Neural progenitor cell (in vitro differentiated cells): ENCODE results near the gene MVD. TPM values are rescaled to one million over a fixed set of nuclear protein-coding genes. Genes with fewer than 3 reads are reported as not detected.

Source experiments
- DNase-seq: peaks from one replicate; pipeline ENCODE4 v3.0.0-alpha.2; 2016; ENCODE audit warnings: low spot score
- H2AFZ ChIP-seq: fragments of 200-600 bp; sonication (generic); replicated peaks from 2 replicates; pipeline ENCODE4 v1.6.1; 2016; ENCODE audit warnings: antibody characterized with exemption
- H3F3A ChIP-seq: fragments of 200-600 bp; sonication (generic); 2 replicates; pipeline ENCODE4 v1.6.1; 2016; ENCODE audit warnings: antibody characterized with exemption, low read depth
- H3K27ac ChIP-seq: fragments of 200-600 bp; sonication (generic); 2 replicates; pipeline ENCODE4 v1.5.1; 2016; ENCODE audit warnings: mild to moderate bottlenecking
- H3K27me3 ChIP-seq: fragments of 200-600 bp; sonication (generic); 2 replicates; pipeline ENCODE4 v1.6.1; 2016; ENCODE audit warnings: mild to moderate bottlenecking, moderate library complexity
- H3K36me3 ChIP-seq: fragments of 200-600 bp; sonication (generic); 2 replicates; pipeline ENCODE4 v1.5.1; 2016
- H3K4me1 ChIP-seq: fragments of 200-600 bp; sonication (generic); 2 replicates; pipeline ENCODE4 v1.6.1; 2016; ENCODE audit warnings: mixed run types
- H3K4me2 ChIP-seq: fragments of 200-600 bp; sonication (generic); 2 replicates; pipeline ENCODE4 v1.6.1; 2016
- H3K4me3 ChIP-seq: fragments of 200-600 bp; sonication (generic); 2 replicates; pipeline ENCODE4 v1.5.1; 2016
- H3K79me2 ChIP-seq: fragments of 200-600 bp; sonication (generic); 2 replicates; pipeline ENCODE4 v1.6.1; 2016; ENCODE audit warnings: low read depth
- H3K9ac ChIP-seq: fragments of 200-600 bp; sonication (generic); 2 replicates; pipeline ENCODE4 v1.6.1; 2016
- H3K9me3 ChIP-seq: fragments of 200-600 bp; sonication (generic); 2 replicates; pipeline ENCODE4 v1.5.1; 2016; ENCODE audit warnings: low read depth
- H4K20me1 ChIP-seq: fragments of 200-600 bp; sonication (generic); 2 replicates; pipeline ENCODE4 v1.6.1; 2016; ENCODE audit warnings: low read depth
- H3K27ac Mint-ChIP-seq: 3 replicates; pipeline ENCODE4 v1.8.0; 2021; ENCODE audit warnings: mixed read lengths
- H3K27me3 Mint-ChIP-seq: 2 replicates; pipeline ENCODE4 v1.8.0; 2022; ENCODE audit warnings: low read depth, mild to moderate bottlenecking, inconsistent platforms, moderate library complexity, mixed read lengths; ENCODE audit not compliant: insufficient read depth
- H3K36me3 Mint-ChIP-seq: 3 replicates; pipeline ENCODE4 v1.8.0; 2021; ENCODE audit warnings: mixed read lengths
- H3K4me1 Mint-ChIP-seq: 3 replicates; pipeline ENCODE4 v1.8.0; 2021; ENCODE audit warnings: mixed read lengths
- H3K4me3 Mint-ChIP-seq: 3 replicates; pipeline ENCODE4 v1.8.0; 2021; ENCODE audit warnings: mild to moderate bottlenecking, moderate library complexity, mixed read lengths
- H3K9me3 Mint-ChIP-seq: 3 replicates; pipeline ENCODE4 v1.8.0; 2020; ENCODE audit warnings: mixed read lengths
- EZH2 ChIP-seq: fragments of 200-600 bp; sonication (generic); IDR thresholded peaks from 2 replicates; pipeline ENCODE4 v1.6.1; 2017; ENCODE audit warnings: antibody characterized with exemption, mild to moderate bottlenecking, moderate library complexity
- EZH2phosphoT487 ChIP-seq: fragments of 200-600 bp; sonication (generic); IDR thresholded peaks from 2 replicates; pipeline ENCODE4 v1.6.1; 2017; ENCODE audit warnings: antibody characterized with exemption
- total RNA-seq: library from RNA; depleted of rRNA; stranded (reverse); fragments of >200 nt; gene quantifications from 2 replicates; pipeline ENCODE4 v1.2.3, GENCODE V29; 2015; ENCODE audit warnings: low replicate concordance
- TF ChIP-seq, protein P1 (sequence below): fragments of 200-600 bp; sonication (generic); IDR thresholded peaks from 2 replicates; pipeline ENCODE4 v1.5.1; 2017; ENCODE audit warnings: antibody characterized with exemption, mild to moderate bottlenecking

Gene MVD
- total RNA-seq, 1 donor from 2014 or later, result 12.7 TPM

DNA sequence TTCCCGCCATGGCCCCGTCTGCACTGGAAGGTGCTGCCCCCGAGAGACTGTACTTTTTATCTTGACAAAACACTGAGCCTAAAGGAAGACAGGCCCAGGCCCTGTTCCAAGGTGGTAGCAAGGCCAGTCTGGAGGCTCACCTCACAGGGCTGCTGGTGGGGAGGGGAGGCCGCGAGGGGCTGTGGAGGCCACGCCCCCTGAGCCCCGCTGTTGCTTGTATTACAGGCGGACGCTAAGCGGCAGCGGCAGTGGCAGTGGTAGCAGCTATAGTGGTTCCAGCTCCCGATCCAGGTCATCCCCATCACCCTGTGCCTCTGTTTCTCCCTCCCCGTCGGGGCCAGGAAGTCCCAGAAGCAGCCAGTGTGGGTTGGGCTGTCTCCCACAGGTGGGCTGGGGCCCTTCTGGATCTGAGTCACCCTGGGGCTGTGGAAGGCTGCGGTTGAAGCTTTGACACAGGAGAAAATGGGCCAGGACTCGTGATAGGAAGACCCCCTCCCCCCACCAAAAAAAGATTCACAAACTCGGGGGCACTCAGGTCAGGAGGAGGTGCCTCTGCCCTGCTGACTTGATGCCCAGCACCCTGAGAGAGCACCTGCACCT is 37.8 kb downstream of the MVD start:
- H3K27ac ChIP-seq, result no peak overlapping the region
- no peaks in the 10 kb centered on the region for H3K4me1 ChIP-seq
- H4K20me1 ChIP-seq, result peaks cover 6% of the 10 kb centered on the region
- no peaks in the 10 kb centered on the region for H3K9me3 ChIP-seq
- H3F3A ChIP-seq, result peaks cover 6% of the 10 kb centered on the region
- H3K27ac Mint-ChIP-seq, result no peak overlapping the region
- peaks cover 12% of the 10 kb centered on the region for H3K36me3 Mint-ChIP-seq
- no peaks in the 10 kb centered on the region for H3K9me3 Mint-ChIP-seq
- no peaks in the 10 kb centered on the region for H3K79me2 ChIP-seq
- H3K4me3 Mint-ChIP-seq, result no peak overlapping the region
- no peaks in the 10 kb centered on the region for H3K27me3 ChIP-seq
- DNase-seq, result no peak
- no peaks in the 10 kb centered on the region for H3K36me3 ChIP-seq
- no peak overlapping the region for H2AFZ ChIP-seq
- no peaks in the 10 kb centered on the region for H3K4me1 Mint-ChIP-seq
- peaks cover 2% of the 10 kb centered on the region for H3K27me3 Mint-ChIP-seq
- no peak overlapping the region for H3K4me2 ChIP-seq
- TF ChIP-seq EZH2 (no peak), EZH2phosphoT487 (no peak)
- TF ChIP-seq, protein P1, sequence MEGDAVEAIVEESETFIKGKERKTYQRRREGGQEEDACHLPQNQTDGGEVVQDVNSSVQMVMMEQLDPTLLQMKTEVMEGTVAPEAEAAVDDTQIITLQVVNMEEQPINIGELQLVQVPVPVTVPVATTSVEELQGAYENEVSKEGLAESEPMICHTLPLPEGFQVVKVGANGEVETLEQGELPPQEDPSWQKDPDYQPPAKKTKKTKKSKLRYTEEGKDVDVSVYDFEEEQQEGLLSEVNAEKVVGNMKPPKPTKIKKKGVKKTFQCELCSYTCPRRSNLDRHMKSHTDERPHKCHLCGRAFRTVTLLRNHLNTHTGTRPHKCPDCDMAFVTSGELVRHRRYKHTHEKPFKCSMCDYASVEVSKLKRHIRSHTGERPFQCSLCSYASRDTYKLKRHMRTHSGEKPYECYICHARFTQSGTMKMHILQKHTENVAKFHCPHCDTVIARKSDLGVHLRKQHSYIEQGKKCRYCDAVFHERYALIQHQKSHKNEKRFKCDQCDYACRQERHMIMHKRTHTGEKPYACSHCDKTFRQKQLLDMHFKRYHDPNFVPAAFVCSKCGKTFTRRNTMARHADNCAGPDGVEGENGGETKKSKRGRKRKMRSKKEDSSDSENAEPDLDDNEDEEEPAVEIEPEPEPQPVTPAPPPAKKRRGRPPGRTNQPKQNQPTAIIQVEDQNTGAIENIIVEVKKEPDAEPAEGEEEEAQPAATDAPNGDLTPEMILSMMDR, result no peak
- no peak overlapping the region for H3K9ac ChIP-seq
- no peak overlapping the region for H3K4me3 ChIP-seq

GRCh38 chr16:88624481-88624880 is 38.4 kb downstream of the MVD start:
- Histone ChIP-seq H3K4me2 (no peak overlapping the region), H3K27me3 (no peaks in the 10 kb centered on the region), H3K79me2 (peaks cover 4% of the 10 kb centered on the region), H3K36me3 (no peaks in the 10 kb centered on the region), H3F3A (peaks cover 6% of the 10 kb centered on the region), H3K27ac (no peak overlapping the region), H4K20me1 (peaks cover 6% of the 10 kb centered on the region), H3K9ac (no peak overlapping the region), H3K4me1 (no peaks in the 10 kb centered on the region), H3K4me3 (no peak overlapping the region), H2AFZ (no peak overlapping the region), H3K9me3 (no peaks in the 10 kb centered on the region)
- DNase-seq, result no peak
- no peaks in the 10 kb centered on the region for H3K4me1 Mint-ChIP-seq
- TF ChIP-seq EZH2phosphoT487 (no peak), EZH2 (no peak)
- TF ChIP-seq, protein P1, result no peak
- H3K9me3 Mint-ChIP-seq, result no peaks in the 10 kb centered on the region
- peaks cover 10% of the 10 kb centered on the region for H3K36me3 Mint-ChIP-seq
- H3K27me3 Mint-ChIP-seq, result peaks cover 2% of the 10 kb centered on the region
- no peak overlapping the region for H3K4me3 Mint-ChIP-seq
- no peak overlapping the region for H3K27ac Mint-ChIP-seq

GRCh38 chr16:88623858-88624257 is 39.0 kb downstream of the MVD start:
- Histone ChIP-seq H3K27ac (no peak overlapping the region), H3K4me2 (no peak overlapping the region), H3K9me3 (no peaks in the 10 kb centered on the region), H3K9ac (no peak overlapping the region), H3F3A (peaks cover 5% of the 10 kb centered on the region), H2AFZ (no peak overlapping the region), H3K36me3 (no peaks in the 10 kb centered on the region), H4K20me1 (peaks cover 12% of the 10 kb centered on the region), H3K79me2 (peaks cover 8% of the 10 kb centered on the region), H3K4me3 (no peak overlapping the region), H3K4me1 (no peaks in the 10 kb centered on the region), H3K27me3 (no peaks in the 10 kb centered on the region)
- Mint-ChIP-seq H3K27ac (no peak overlapping the region), H3K27me3 (peaks cover 2% of the 10 kb centered on the region), H3K9me3 (no peaks in the 10 kb centered on the region), H3K4me1 (peaks cover 2% of the 10 kb centered on the region), H3K36me3 (peaks cover 11% of the 10 kb centered on the region), H3K4me3 (no peak overlapping the region)
- DNase-seq, result no peak
- TF ChIP-seq, protein P1, result no peak
- no peak for TF ChIP-seq EZH2
- no peak for TF ChIP-seq EZH2phosphoT487
